ENCODE measurements around the gene KCNT1. TPM values are rescaled to one million over a fixed set of nuclear protein-coding genes. Genes with fewer than 3 reads are reported as not detected.

KCNT1 gene
- total RNA-seq, 1 experiment from 2014 or later, result 0.09 TPM

- H3K9me3 ChIP-seq, result no peaks in the 10 kb centered on the region
- peaks cover 4% of the 10 kb centered on the region for H3K36me3 Mint-ChIP-seq (ENCODE audit: insufficient read depth, unreplicated experiment)
- POLR2A ChIA-PET, result no interaction called here
- peaks cover 14% of the 10 kb centered on the region for H3K4me1 ChIP-seq
- intact Hi-C loops (cut with micrococcal nuclease; ENCODE audit: unreplicated experiment), result no loop called here
- no peaks in the 10 kb centered on the region for H3K9me3 Mint-ChIP-seq (ENCODE audit: unreplicated experiment)
- TF ChIP-seq CTCF (IDR thresholded peaks at IDR 0.05; ENCODE audit: insufficient read depth in 1 of 2, low read depth in 1 of 2, low read length in 1 of 2, severe bottlenecking in 1 of 2, unreplicated experiment in 1 of 2), result no peak
- no peaks in the 10 kb centered on the region for H3K4me1 Mint-ChIP-seq (ENCODE audit: low read depth, unreplicated experiment)
- H3K27me3 Mint-ChIP-seq (ENCODE audit: insufficient read depth, unreplicated experiment), result no peaks in the 10 kb centered on the region
- no peak overlapping the region for H3K4me3 ChIP-seq (ENCODE audit: low read depth, low read length)
- no peaks in the 10 kb centered on the region for H3K27me3 ChIP-seq (replicated peaks; ENCODE audit: control insufficient read depth, insufficient read depth, low read length)
- no TSS peak for BruUV-seq (replicated peaks)
- DNase-seq, result no peak
- H3K36me3 ChIP-seq (ENCODE audit: control insufficient read depth, insufficient read depth, low read length), result peaks cover 4% of the 10 kb centered on the region
- no peak overlapping the region for H3K4me3 Mint-ChIP-seq (ENCODE audit: unreplicated experiment)
- CTCF ChIA-PET, result no interaction called here
- H3K27ac Mint-ChIP-seq (ENCODE audit: unreplicated experiment), result peak overlapping the region; percentile 50
These were observed 5.5 kb upstream of the KCNT1 start for GRCh38 chr9:135696446-135696845.

GRCh38 chr9:135697226-135697625, 4.8 kb upstream of the KCNT1 start:
- H3K9me3 ChIP-seq, result no peaks in the 10 kb centered on the region
- H3K4me3 ChIP-seq (ENCODE audit: low read depth, low read length), result no peak overlapping the region
- BruUV-seq (replicated peaks), result no TSS peak
- Mint-ChIP-seq H3K4me3 (ENCODE audit: unreplicated experiment) (peak overlapping the region; percentile 77), H3K27ac (ENCODE audit: unreplicated experiment) (peak overlapping the region; percentile 50), H3K9me3 (ENCODE audit: unreplicated experiment) (no peaks in the 10 kb centered on the region), H3K27me3 (ENCODE audit: insufficient read depth, unreplicated experiment) (no peaks in the 10 kb centered on the region), H3K36me3 (ENCODE audit: insufficient read depth, unreplicated experiment) (peaks cover 4% of the 10 kb centered on the region), H3K4me1 (ENCODE audit: low read depth, unreplicated experiment) (no peaks in the 10 kb centered on the region)
- ChIA-PET POLR2A (no interaction called here), CTCF (no interaction called here)
- intact Hi-C loops (cut with micrococcal nuclease; ENCODE audit: unreplicated experiment), result no loop called here
- no peak for DNase-seq
- H3K36me3 ChIP-seq (ENCODE audit: control insufficient read depth, insufficient read depth, low read length), result peaks cover 4% of the 10 kb centered on the region
- no peaks in the 10 kb centered on the region for H3K27me3 ChIP-seq (replicated peaks; ENCODE audit: control insufficient read depth, insufficient read depth, low read length)
- no peak for TF ChIP-seq CTCF (IDR thresholded peaks at IDR 0.05; ENCODE audit: insufficient read depth in 1 of 2, low read depth in 1 of 2, low read length in 1 of 2, severe bottlenecking in 1 of 2, unreplicated experiment in 1 of 2)
- peaks cover 15% of the 10 kb centered on the region for H3K4me1 ChIP-seq

- Mint-ChIP-seq H3K4me1 (ENCODE audit: low read depth, unreplicated experiment) (no peaks in the 10 kb centered on the region), H3K4me3 (ENCODE audit: unreplicated experiment) (peak overlapping the region; percentile 77), H3K27ac (ENCODE audit: unreplicated experiment) (peak overlapping the region; percentile 69), H3K9me3 (ENCODE audit: unreplicated experiment) (no peaks in the 10 kb centered on the region), H3K36me3 (ENCODE audit: insufficient read depth, unreplicated experiment) (peaks cover 4% of the 10 kb centered on the region), H3K27me3 (ENCODE audit: insufficient read depth, unreplicated experiment) (no peaks in the 10 kb centered on the region)
- ChIA-PET POLR2A (no interaction called here), CTCF (no interaction called here)
- TF ChIP-seq CTCF (IDR thresholded peaks at IDR 0.05; ENCODE audit: insufficient read depth in 1 of 2, low read depth in 1 of 2, low read length in 1 of 2, severe bottlenecking in 1 of 2, unreplicated experiment in 1 of 2), result no peak
- H3K4me1 ChIP-seq, result peaks cover 17% of the 10 kb centered on the region
- H3K36me3 ChIP-seq (ENCODE audit: control insufficient read depth, insufficient read depth, low read length), result peaks cover 4% of the 10 kb centered on the region
- H3K4me3 ChIP-seq (ENCODE audit: low read depth, low read length), result peak overlapping the region; percentile 67
- no peaks in the 10 kb centered on the region for H3K9me3 ChIP-seq
- DNase-seq, result no peak
- intact Hi-C loops (cut with micrococcal nuclease; ENCODE audit: unreplicated experiment), result loop anchor here (1.0 kb wide), 1 partner anchor 94 kb away; no protein-coding TSS in a partner anchor
- no TSS peak for BruUV-seq (replicated peaks)
- no peaks in the 10 kb centered on the region for H3K27me3 ChIP-seq (replicated peaks; ENCODE audit: control insufficient read depth, insufficient read depth, low read length)
These were observed 3.7 kb upstream of the KCNT1 start for GRCh38 chr9:135698236-135698635.
